GM08714 (cell line): ENCODE data around the gene TIMM17A.

ENCODE experiments used
- H3K4me3 ChIP-seq: fragments of 200-500 bp; sonication (Bioruptor generic); 2 replicates; pipeline ENCODE4 v1.5.1; 2014; ENCODE audit warnings: mild to moderate bottlenecking, low read length, inconsistent platforms
- ZNF274 ChIP-seq: IDR thresholded peaks from 2 replicates; pipeline ENCODE4 v1.6.1; 2012; ENCODE audit warnings: mild to moderate bottlenecking, low read depth, low read length

The TIMM17A gene

DNA sequence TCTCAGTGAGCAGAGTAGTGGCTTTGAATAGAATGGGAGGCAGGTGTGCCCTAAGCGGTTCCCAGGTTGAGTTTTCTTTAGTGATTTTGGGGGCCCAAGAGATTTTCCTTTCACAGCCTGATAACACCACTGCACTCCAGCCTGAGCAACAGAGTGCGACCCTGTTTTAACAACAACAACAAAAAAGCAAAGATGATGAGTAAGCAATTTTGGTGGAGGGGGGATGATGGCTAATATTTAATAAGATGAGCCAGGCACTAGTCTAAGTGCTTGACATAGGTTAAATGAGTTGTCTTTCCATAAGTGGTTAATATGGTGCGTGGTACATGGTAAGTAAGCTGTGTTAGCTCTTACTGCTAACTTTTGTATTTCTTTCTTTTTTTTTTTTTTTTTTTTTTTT, 29.1 kb downstream of the TIMM17A start:
- no peak for TF ChIP-seq ZNF274
- no peak overlapping the region for H3K4me3 ChIP-seq

GRCh38 chr1:201985355-201985754, 30.1 kb downstream of the TIMM17A start:
- no peak overlapping the region for H3K4me3 ChIP-seq
- TF ChIP-seq ZNF274 = no peak

GRCh38 chr1:201988601-201989000, 33.3 kb downstream of the TIMM17A start:
- H3K4me3 ChIP-seq = no peak overlapping the region
- TF ChIP-seq ZNF274 = no peak

- no peak for TF ChIP-seq ZNF274
These were observed 34.2 kb downstream of the TIMM17A start for GRCh38 chr1:201989354-201990128.

DNA sequence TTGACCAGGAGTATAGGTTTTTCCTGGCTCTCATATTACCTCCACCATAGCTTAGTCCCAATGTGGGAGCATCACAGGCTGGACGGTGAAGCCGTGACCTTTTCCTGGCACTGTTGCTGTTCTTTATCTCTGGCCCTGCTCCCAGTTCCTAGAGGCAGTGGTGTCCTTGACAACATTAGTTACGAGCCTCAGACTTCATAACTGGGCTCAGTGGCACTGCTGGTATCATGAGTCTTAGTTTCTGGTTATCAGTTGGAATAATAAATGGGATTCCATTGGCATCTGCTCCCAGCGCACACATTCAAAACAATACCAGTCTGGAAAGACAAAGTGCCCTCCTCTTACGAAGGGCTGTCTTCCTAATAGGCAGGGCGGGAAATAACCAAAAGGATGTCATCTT, 35.1 kb downstream of the TIMM17A start:
- TF ChIP-seq ZNF274 = no peak
- H3K4me3 ChIP-seq = no peak overlapping the region

More at GRCh38 chr1:201989354-201990128, 34.2 kb downstream of the TIMM17A start:
- no peak overlapping the region for H3K4me3 ChIP-seq

DNA sequence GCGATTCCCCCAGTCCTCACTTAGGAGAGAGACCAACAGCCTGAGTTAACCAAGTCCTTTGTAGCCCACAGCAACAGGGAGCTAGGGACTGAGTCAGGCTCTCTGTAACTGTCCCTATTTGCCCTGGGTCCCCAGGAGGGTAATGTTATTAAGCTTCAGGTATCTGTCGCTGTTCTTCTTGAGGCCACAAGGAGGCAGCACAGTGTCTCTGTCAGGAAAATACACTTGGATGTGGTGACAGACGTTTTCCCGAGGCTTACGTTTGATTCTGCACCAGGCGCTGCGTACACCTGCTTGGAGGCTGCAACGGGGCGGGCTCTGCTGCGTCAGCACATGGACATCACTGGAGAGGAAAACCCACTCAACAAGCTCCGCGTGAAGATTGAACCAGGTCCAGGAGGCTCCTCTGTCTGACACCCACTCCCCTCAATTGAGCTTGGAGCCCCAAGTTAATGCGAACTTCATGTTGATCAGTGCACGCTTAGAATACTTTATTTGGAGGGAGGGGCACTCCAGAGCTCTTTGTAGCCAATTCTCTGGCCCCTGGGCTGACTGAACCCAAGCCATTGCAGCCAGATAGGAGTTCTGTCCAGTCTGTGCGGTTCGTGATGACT, 44.4 kb downstream of the TIMM17A start:
- no peak for TF ChIP-seq ZNF274
- H3K4me3 ChIP-seq = no peak overlapping the region

GRCh38 chr1:202002507-202002906, 47.2 kb downstream of the TIMM17A start:
- H3K4me3 ChIP-seq = no peak overlapping the region
- TF ChIP-seq ZNF274 = no peak

DNA sequence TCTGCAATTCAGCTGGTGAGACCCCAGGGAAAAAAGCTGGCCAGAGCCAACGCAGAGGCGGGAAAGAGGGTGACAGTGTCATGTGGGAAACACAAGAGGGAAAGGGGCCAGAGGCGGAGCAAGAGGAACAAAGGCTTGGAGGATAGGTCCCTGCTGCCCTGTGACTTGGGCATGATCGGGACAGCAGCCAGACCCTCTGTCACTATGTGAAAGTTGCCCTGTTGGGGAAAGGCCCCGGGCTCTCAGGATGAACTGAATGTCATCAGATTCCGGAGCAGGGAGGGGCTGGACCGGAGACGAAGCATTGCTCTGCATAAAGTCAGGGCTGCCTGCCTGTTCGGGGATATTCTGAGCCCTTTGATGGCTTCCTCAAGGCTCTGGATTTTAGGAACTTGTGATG, 49.4 kb downstream of the TIMM17A start:
- TF ChIP-seq ZNF274 = no peak
- H3K4me3 ChIP-seq = no peak overlapping the region

DNA sequence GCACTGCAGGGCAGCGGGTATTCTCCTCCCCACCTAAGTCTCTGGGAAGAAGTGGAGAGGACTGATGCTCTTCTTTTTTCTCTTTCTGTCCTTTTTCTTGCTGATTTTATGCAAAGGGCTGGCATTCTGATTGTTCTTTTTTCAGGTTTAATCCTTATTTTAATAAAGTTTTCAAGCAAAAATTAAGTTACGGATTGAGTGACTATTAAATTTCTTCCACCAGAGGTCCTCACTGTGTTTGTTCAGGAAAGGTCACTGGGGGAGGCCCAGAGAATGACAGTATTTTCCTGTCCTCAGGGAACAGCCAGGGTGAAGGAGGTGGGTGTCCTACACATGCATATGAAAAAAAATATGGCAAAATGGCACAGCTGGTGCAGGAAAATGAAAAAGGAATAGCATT, 50.7 kb downstream of the TIMM17A start:
- no peak for TF ChIP-seq ZNF274
- no peak overlapping the region for H3K4me3 ChIP-seq

DNA sequence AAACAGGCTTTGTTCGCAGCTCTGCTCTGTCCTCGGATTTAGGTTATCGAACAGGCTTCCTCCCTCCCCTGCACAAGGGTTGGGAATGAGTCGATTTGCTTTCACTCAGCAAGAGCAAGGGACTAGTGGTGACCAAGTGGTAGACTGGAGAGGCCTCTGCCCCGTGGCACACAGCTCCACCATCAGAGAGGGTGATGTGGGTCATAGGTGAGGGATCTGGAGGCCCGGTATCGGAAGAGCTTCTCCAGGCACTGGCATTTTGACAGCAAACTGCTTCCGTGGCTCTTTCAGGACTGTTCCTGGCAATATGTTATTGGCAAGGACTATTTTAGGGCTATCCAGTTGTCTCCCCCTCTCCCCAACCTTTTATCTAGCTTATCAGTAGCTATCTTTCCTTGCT, 52.0 kb downstream of the TIMM17A start:
- H3K4me3 ChIP-seq = no peak overlapping the region
- no peak for TF ChIP-seq ZNF274

DNA sequence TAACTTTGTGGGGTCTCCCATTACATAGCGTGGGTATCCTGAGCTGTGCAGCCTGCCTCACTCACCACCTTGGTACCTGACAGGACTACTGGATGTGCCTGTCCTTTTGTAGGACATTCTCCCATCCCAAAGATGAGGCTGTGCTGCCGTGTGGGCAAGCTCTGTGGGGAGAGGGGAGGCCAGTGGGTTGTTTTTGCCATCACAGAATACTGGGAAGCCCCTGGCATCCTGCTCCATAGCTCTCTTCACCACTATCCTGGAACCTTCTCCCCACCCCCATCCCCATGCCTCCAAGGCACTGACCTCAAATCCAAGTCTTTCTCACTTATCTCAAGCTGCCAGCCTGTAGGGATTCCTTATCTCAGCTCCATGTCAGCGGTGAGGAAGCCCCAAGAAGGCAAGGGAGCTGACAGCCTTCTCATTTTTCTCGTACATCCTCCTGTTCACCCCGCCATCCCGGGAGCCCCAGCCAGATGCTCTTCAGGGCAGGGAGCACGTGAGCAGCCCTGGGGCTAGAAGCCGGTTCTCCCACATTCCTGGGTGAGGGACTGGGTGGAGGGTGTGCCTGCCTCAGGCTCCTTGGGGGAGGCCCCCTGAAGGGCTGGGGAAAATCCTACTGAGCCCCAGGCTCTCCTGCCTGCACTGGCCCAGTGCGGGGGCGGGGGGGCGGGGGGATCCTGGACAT, 52.6 kb downstream of the TIMM17A start:
- no peak for TF ChIP-seq ZNF274
- H3K4me3 ChIP-seq = no peak overlapping the region

DNA sequence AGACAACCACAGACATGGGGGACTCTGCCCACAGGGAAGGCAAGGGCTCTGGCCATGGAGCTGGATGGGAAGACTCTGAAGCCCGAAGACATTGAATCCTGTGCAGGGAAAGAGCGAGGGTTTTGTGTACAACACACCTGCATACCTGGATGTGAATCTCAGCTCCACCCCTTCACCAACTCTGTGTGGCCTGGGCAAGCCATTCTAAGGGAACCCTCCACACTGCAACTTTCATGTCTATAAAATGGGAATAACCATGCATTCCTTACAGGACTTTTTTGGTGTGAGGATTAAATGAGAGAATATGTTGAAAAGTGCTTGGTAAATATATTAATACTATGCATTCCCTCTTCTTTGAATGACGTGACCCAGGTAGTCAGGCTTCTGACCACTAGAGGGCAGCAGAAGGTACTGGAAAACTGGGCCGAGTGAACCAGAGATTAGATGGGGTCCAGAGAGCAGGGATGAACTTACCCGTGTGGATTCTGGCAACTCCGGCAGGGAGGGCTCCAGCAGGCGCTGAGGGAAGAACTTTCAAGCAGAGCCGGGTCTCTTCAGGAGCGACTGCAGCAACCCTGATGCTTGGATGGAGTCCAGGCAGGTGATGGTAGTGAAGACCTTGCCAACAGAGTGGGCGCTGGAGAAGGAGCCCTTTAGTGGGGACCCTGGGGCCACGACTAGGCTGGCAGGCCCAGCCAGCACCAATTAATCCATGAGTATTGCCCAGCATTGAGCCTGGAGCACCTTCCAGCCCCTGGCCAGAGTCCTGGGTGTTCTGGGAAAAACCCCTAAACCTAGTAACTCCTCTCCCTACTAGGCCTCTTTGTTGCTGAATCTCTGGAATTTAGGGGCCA, 54.2 kb downstream of the TIMM17A start:
- no peak for TF ChIP-seq ZNF274
- no peak overlapping the region for H3K4me3 ChIP-seq

GRCh38 chr1:202010180-202011015, 55.1 kb downstream of the TIMM17A start, which contains the start of gene ELF3:
TSS of gene ELF3 (plus strand) at chr1:202010587. CDS start at chr1:202011137, 550 bp downstream.
- TF ChIP-seq ZNF274 = no peak
- H3K4me3 ChIP-seq = no peak within 1 kb of the TSS
